ENCODE measurements around the gene KNCN. TPM values are rescaled to one million over a fixed set of nuclear protein-coding genes. Genes with fewer than 3 reads are reported as not detected.

The KNCN gene
- total and polyA plus RNA-seq, 10 donors: not detected

DNA sequence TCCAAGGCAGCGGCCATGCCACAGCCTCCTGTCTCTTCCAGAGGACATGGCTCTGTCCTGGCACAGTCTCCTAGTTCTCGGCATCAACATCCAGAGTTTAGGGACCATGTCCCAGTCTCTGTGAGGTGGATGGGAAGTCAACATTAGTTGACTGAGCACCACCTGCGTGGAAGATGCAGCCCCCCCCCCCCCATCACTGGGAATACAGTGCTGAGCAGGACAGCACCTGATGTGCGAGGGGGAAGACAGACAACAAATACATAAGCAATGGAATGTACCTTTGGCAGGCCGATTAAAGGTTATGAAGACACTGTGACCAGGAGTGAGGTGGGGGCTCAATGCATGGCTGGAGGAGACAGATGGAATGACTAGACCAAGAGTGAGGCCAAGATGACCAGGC, 26.6 kb downstream of the KNCN start:
- WGBS, 5 donors: 77 to 89% (median 86%) methylated on average over 5 of the region's 5 CpGs
- H3K27me3 ChIP-seq (replicated peaks in 1 of 7): peaks cover 0 to 61% (median 3%) of the 10 kb centered on the region in 7 donors
- no peak for TF ChIP-seq POLR2A (IDR thresholded peaks at IDR 0.05)
- H3K9me3 ChIP-seq: no peaks in the 10 kb centered on the region
- H3K4me1 ChIP-seq: peaks cover 0 to 18% (median 0%) of the 10 kb centered on the region in 6 donors
- H3K36me3 ChIP-seq: no peaks in the 10 kb centered on the region
- H3K27ac ChIP-seq: no peak overlapping the region
- peak; percentile 43 for DNase-seq
- intact Hi-C loops (cut with DNase I; ENCODE audit: low total_unique reads): loop anchor here (5.0 kb wide), 1 partner anchor 202 kb away; no protein-coding TSS in a partner anchor
- no peak overlapping the region for H3K4me3 ChIP-seq

GRCh38 chr1:46523496-46524353, 27.7 kb downstream of the KNCN start:
- Histone ChIP-seq H3K36me3 (no peaks in the 10 kb centered on the region), H3K4me1 (peaks cover 0 to 18% (median 0%) of the 10 kb centered on the region in 6 donors), H3K4me3 (no peak overlapping the region), H3K9me3 (no peaks in the 10 kb centered on the region), H3K27me3 (replicated peaks in 1 of 7) (peaks cover 0 to 61% (median 3%) of the 10 kb centered on the region in 7 donors), H3K27ac (no peak overlapping the region)
- intact Hi-C loops (cut with DNase I; ENCODE audit: low total_unique reads): no loop called here
- DNase-seq: peak; percentile 51
- 84 to 93% (median 90%) methylated on average over 11 of the region's 11 CpGs for WGBS, 5 donors
- TF ChIP-seq POLR2A (IDR thresholded peaks at IDR 0.05): no peak
- no peak for TF ChIP-seq POLR2AphosphoS5 (IDR thresholded peaks at IDR 0.05)
- no peak for TF ChIP-seq CTCF (IDR thresholded peaks at IDR 0.05 in 8 of 11, conservative IDR thresholded peaks at IDR 0.05 in 3 of 11)

DNA sequence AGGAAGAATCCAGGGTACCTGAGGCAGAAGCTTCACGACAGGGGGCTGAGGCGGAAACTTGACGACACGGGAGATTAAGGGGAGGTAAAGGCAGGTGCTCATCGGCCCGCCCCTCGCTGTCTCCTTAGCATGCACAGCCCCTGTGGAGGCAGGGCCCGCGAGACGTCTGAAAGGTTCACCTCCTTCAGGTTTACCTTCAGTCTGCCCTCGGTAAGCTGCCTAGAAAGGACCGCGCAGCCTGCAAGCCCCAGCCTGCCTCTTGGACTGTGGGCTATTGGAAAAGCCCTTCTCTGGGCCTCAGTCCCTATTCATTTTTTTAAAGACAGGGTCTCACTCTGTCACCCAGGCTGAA, 28.5 kb downstream of the KNCN start:
- peaks cover 0 to 61% (median 3%) of the 10 kb centered on the region in 7 donors for H3K27me3 ChIP-seq (replicated peaks in 1 of 7)
- intact Hi-C loops (cut with DNase I; ENCODE audit: low total_unique reads): no loop called here
- WGBS, 5 donors: 75 to 83% (median 76%) methylated on average over 13 of the region's 13 CpGs
- DNase-seq: peak; percentile 44
- no peaks in the 10 kb centered on the region for H3K36me3 ChIP-seq
- peaks cover 0 to 14% (median 0%) of the 10 kb centered on the region in 6 donors for H3K4me1 ChIP-seq
- no peak overlapping the region for H3K27ac ChIP-seq
- H3K9me3 ChIP-seq: no peaks in the 10 kb centered on the region
- no peak overlapping the region for H3K4me3 ChIP-seq
- no peak for TF ChIP-seq POLR2AphosphoS5 (IDR thresholded peaks at IDR 0.05)
- TF ChIP-seq CTCF (IDR thresholded peaks at IDR 0.05 in 8 of 11, conservative IDR thresholded peaks at IDR 0.05 in 3 of 11): no peak
- TF ChIP-seq POLR2A (IDR thresholded peaks at IDR 0.05): no peak

DNA sequence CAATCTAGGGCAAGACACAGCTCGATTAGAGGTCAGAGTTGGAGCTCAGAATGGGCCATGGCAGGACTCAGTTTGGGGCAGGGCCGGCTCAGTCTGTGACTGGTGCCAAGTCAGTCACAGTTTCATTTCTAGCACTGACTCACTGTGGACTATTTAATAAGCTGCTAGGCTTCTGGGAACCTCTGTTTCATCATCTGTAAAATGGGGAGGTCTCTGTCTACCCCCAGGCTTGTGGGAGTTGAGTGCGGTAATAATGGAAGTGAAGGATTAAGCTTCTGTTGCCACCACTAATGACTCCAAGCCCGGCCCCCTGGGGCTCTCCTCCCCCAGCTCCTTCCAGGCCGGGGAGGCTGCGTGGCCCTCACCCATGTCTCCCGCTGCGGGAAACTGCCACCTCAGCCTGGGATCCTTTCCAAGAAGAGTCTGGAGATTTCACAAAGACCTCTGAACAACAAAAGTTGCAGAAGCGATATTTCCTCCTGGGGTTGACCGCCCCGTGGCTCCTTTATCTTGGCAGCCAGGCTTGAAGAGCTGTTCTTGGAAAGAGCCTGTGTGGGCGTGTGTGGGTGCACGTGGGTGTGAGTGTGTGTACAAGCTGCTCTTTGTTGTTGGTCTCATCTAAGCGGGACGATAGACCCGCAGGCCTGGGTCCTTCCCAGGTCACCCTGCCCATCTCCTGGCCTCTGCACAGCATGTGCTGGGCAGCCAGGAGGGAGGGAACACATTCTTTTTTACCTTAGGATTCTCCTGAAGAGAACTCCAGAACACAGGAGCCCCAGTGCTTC, 29.1 kb downstream of the KNCN start:
- no peak for TF ChIP-seq POLR2A (IDR thresholded peaks at IDR 0.05)
- no peak for TF ChIP-seq POLR2AphosphoS5 (IDR thresholded peaks at IDR 0.05)
- TF ChIP-seq CTCF (IDR thresholded peaks at IDR 0.05 in 8 of 11, conservative IDR thresholded peaks at IDR 0.05 in 3 of 11): no peak
- Histone ChIP-seq H3K4me3 (no peak overlapping the region), H3K27ac (no peak overlapping the region), H3K36me3 (no peaks in the 10 kb centered on the region), H3K4me1 (peaks cover 0 to 13% (median 0%) of the 10 kb centered on the region in 6 donors), H3K27me3 (replicated peaks in 1 of 7) (peaks cover 0 to 63% (median 6%) of the 10 kb centered on the region in 7 donors), H3K9me3 (no peaks in the 10 kb centered on the region)
- intact Hi-C loops (cut with DNase I; ENCODE audit: low total_unique reads): no loop called here
- WGBS, 5 donors: 18 to 48% (median 23%) methylated on average over 16 of the region's 16 CpGs
- peak; percentile 51 for DNase-seq

Measured in spleen (tissue), 11 donors.